T-helper 2 cell (primary cell): ENCODE data around the gene PDLIM4.

ENCODE experiments used
- DNase-seq, 5 experiments: peaks; one replicate each; pipeline versions ENCODE4 v3.0.0 to v3.0.0-alpha.2; 2012 to 2022

Gene PDLIM4

GRCh38 chr5:132313961-132314432 lies 56.5 kb downstream of the PDLIM4 start:
- no peak for DNase-seq

- no peak for DNase-seq
These were observed 58.1 kb downstream of the PDLIM4 start for GRCh38 chr5:132315529-132316067.

GRCh38 chr5:132319975-132320374 lies 62.5 kb downstream of the PDLIM4 start:
- DNase-seq: no peak

GRCh38 chr5:132321109-132321721 lies 63.7 kb downstream of the PDLIM4 start:
- no peak for DNase-seq

- no peak for DNase-seq
These were observed 64.8 kb downstream of the PDLIM4 start for GRCh38 chr5:132322266-132322665.
